Measurements from ENCODE around the gene SPRY1. TPM values are rescaled to one million over a fixed set of nuclear protein-coding genes. Genes with fewer than 3 reads are reported as not detected.
A peak's percentile ranks its signal among the peaks of the same experiment; 100 is the strongest.

SPRY1 gene
- total RNA-seq, 1 experiment from 2014 or later, result 76.3 TPM

DNA sequence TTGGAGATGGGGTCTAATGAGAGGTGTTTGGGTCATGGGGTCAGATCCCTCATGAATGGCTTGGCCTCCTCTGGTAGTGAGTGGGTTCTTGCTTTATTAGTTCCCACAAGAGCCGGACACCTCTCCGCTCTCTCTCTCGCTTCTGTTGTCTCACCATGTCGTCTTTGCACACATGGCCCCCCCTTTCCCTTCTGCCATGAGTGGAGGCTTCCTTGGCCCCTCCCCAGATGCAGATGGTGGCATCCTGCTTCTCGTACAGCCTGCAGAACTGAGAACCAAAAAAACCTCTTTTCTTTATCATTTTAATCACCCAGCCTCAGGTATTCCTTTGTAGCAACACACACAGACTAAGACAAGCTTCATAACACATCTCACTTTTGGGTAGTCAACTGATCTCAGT, 49.6 kb upstream of the SPRY1 start:
- H2AK5ac ChIP-seq (ENCODE audit: insufficient read length, low read length), result no peak overlapping the region
- no peaks in the 10 kb centered on the region for H4K20me1 ChIP-seq (ENCODE audit: control insufficient read depth, insufficient read depth, insufficient read length)
- H3K9ac ChIP-seq (ENCODE audit: extremely low read depth, insufficient read length, low read length), result no peak overlapping the region
- H3K79me1 ChIP-seq (ENCODE audit: insufficient read depth, low read depth, low read length, poor library complexity, severe bottlenecking), result no peaks in the 10 kb centered on the region
- no peak overlapping the region for H2AFZ ChIP-seq (ENCODE audit: low read length)
- no peaks in the 10 kb centered on the region for H3K4me1 ChIP-seq (ENCODE audit: insufficient read depth, low read length)
- no peak overlapping the region for H2BK15ac ChIP-seq (ENCODE audit: low read depth, low read length)
- H3K14ac ChIP-seq (ENCODE audit: insufficient read depth, low read length), result no peak overlapping the region
- H3K27ac ChIP-seq (ENCODE audit: insufficient read length, low read depth, low read length), result no peak overlapping the region
- H3K4me2 ChIP-seq (ENCODE audit: insufficient read depth, insufficient read length, low read length), result no peak overlapping the region
- no peak overlapping the region for H4K91ac ChIP-seq (ENCODE audit: insufficient read length, low read depth, low read length)
- H3K4me1 Mint-ChIP-seq, result peaks cover 33 to 34% of the 10 kb centered on the region in 2 experiments
- H4K8ac ChIP-seq (replicated peaks; ENCODE audit: insufficient read length, low read depth, low read length), result no peak overlapping the region
- H3K9me3 ChIP-seq (ENCODE audit: control insufficient read depth, low read depth, low read length), result no peaks in the 10 kb centered on the region
- no peak overlapping the region for H3K18ac ChIP-seq (ENCODE audit: insufficient read length, low read depth, low read length)
- H3K79me2 ChIP-seq (ENCODE audit: insufficient read depth, low read length), result no peaks in the 10 kb centered on the region
- H2BK12ac ChIP-seq (ENCODE audit: insufficient read length, low read depth, low read length), result no peak overlapping the region
- TF ChIP-seq, protein P1, sequence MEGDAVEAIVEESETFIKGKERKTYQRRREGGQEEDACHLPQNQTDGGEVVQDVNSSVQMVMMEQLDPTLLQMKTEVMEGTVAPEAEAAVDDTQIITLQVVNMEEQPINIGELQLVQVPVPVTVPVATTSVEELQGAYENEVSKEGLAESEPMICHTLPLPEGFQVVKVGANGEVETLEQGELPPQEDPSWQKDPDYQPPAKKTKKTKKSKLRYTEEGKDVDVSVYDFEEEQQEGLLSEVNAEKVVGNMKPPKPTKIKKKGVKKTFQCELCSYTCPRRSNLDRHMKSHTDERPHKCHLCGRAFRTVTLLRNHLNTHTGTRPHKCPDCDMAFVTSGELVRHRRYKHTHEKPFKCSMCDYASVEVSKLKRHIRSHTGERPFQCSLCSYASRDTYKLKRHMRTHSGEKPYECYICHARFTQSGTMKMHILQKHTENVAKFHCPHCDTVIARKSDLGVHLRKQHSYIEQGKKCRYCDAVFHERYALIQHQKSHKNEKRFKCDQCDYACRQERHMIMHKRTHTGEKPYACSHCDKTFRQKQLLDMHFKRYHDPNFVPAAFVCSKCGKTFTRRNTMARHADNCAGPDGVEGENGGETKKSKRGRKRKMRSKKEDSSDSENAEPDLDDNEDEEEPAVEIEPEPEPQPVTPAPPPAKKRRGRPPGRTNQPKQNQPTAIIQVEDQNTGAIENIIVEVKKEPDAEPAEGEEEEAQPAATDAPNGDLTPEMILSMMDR (conservative IDR thresholded peaks at IDR 0.05), result no peak
- no peak overlapping the region for H3T11ph ChIP-seq (ENCODE audit: low read length)
- DNase-seq, result no peak
- no peak overlapping the region for H3K56ac ChIP-seq (ENCODE audit: insufficient read length, low read depth, low read length)
- no peak overlapping the region for H4K5ac ChIP-seq (ENCODE audit: insufficient read length, low read depth, low read length)
- no peaks in the 10 kb centered on the region; a peak in 1 of 7 replicates for H3K36me3 Mint-ChIP-seq (ENCODE audit: insufficient read depth in 1 of 3, low read depth in 3 of 3)
- no peak overlapping the region for H3K4me3 Mint-ChIP-seq
- peak overlapping the region in 1 of 3 experiments; percentile 88; a peak in 1 of 7 replicates for H3K27ac Mint-ChIP-seq
- H2BK20ac ChIP-seq (ENCODE audit: low read depth, low read length, poor library complexity, severe bottlenecking), result no peak overlapping the region
- WGBS (ENCODE audit: extremely low coverage, insufficient read length, low lambda C conversion rate), result no CpG with 5 or more reads among the region's 5 CpGs
- H3K27me3 ChIP-seq (ENCODE audit: insufficient read depth, low read length), result no peaks in the 10 kb centered on the region
- no peaks in the 10 kb centered on the region; a peak in 2 of 5 replicates for H3K9me3 Mint-ChIP-seq
- no peak overlapping the region for H3K23ac ChIP-seq (ENCODE audit: insufficient read length, low read depth, low read length)
- no peak overlapping the region for H2BK5ac ChIP-seq (ENCODE audit: insufficient read length, low read length)
- peaks cover 4% of the 10 kb centered on the region for H3K27me3 Mint-ChIP-seq (ENCODE audit: low read depth)
- no peak overlapping the region for H3K4ac ChIP-seq (ENCODE audit: low read depth, low read length)
- no peaks in the 10 kb centered on the region for H3K23me2 ChIP-seq (ENCODE audit: insufficient read length, low read depth, low read length, poor library complexity, severe bottlenecking)
- H2BK120ac ChIP-seq (ENCODE audit: low read depth, low read length, poor library complexity, severe bottlenecking), result no peak overlapping the region

All from H9 (cell line).